HCT116 (cell line): ENCODE results near the gene MBOAT1. TPM values are rescaled to one million over a fixed set of nuclear protein-coding genes. Genes with fewer than 3 reads are reported as not detected.

Experiments used
- ATAC-seq: fragments of 200-7000 bp; cut with Tn5 transposase; 2 replicates; pipeline ENCODE4 v1.9.1; 2020; ENCODE audit warnings: mild to moderate bottlenecking, moderate library complexity
- BruUV-seq: library from RNA; stranded (reverse); fragments of 400-500 nt; replicated peaks from 2 replicates; lab custom pipeline; 2021; lab: Mats Ljungman, UMichigan
- CTCF ChIA-PET: fragments of 300-600 bp; sonication (Branson Sonifier 250); formaldehyde crosslinking; loops from one replicate; lab custom pipeline; 2021; ENCODE audit warnings: antibody characterized with exemption; lab: Charles Lee
- POLR2A ChIA-PET: fragments of 300-600, 350-600 bp; sonication (Branson Sonifier 250); formaldehyde crosslinking; loops from one replicate; lab custom pipeline; 2021; ENCODE audit warnings: antibody characterized with exemption; lab: Charles Lee
- RAD21 ChIA-PET, 2 experiments: fragments of 300-600 bp; sonication (Branson Sonifier 250); formaldehyde crosslinking; loops; one replicate each; lab custom pipeline; 2023; ENCODE audit warnings: low total read pairs in 2 of 2; ENCODE audit not compliant: uncharacterized antibody in 2 of 2, unreplicated experiment in 2 of 2, low non-redundant PET in 1 of 2; lab: Charles Lee
- DNase-seq: peaks from one replicate; pipeline ENCODE4 v3.0.0-alpha.2; 2010; ENCODE audit warnings: low read depth, low spot score
- H2AFZ ChIP-seq: fragments of 200-600 bp; shearing (Covaris generic), sonication (generic); 2 replicates; pipeline ENCODE4 v1.6.1; 2017; ENCODE audit warnings: low read depth, mixed run types, mixed read lengths, antibody characterized with exemption, low read length; ENCODE audit not compliant: poor library complexity, severe bottlenecking
- H3K27ac ChIP-seq: 2 replicates; pipeline ENCODE4 v1.5.1; 2012; ENCODE audit warnings: low read depth, low read length
- H3K27me3 ChIP-seq: fragments of 200-600 bp; sonication (generic); 2 replicates; pipeline ENCODE4 v1.6.1; 2016; ENCODE audit warnings: mixed run types, low read length, mixed read lengths; ENCODE audit not compliant: insufficient read depth
- H3K36me3 ChIP-seq, 2 experiments: fragments of 200-500 bp in 1 of 2; fragments of 200-600 bp in 1 of 2; sonication (Bioruptor generic) in 1 of 2; sonication (generic) in 1 of 2; 2 replicates each; pipeline versions ENCODE4 v1.5.1 to v1.6.1; 2014 to 2016; ENCODE audit warnings: low read length in 2 of 2, inconsistent platforms in 1 of 2, mixed read lengths in 1 of 2, mixed run types in 1 of 2; ENCODE audit not compliant: insufficient read depth in 2 of 2, control insufficient read depth in 1 of 2
- H3K4me1 ChIP-seq, 2 experiments: fragments of 200-600 bp in 1 of 2; sonication (generic) in 1 of 2; 2 replicates each; pipeline versions ENCODE4 v1.5.1 to v1.6.1; 2012 to 2017; ENCODE audit warnings: low read length in 2 of 2, inconsistent platforms in 1 of 2, mild to moderate bottlenecking in 1 of 2, mixed read lengths in 1 of 2, mixed run types in 1 of 2, moderate library complexity in 1 of 2; ENCODE audit not compliant: insufficient read depth in 2 of 2, control insufficient read depth in 1 of 2
- H3K4me2 ChIP-seq: fragments of 200-600 bp; sonication (generic); 2 replicates; pipeline ENCODE4 v1.6.1; 2017; ENCODE audit warnings: mixed run types, low read length, mixed read lengths
- H3K4me3 ChIP-seq, 2 experiments: fragments of 200-600 bp in 1 of 2; sonication (generic) in 1 of 2; replicated peaks in 1 of 2; 2 replicates each; pipeline ENCODE4 v1.5.1; 2011 to 2016; ENCODE audit warnings: low read length in 2 of 2, control low read depth in 1 of 2, low read depth in 1 of 2, mild to moderate bottlenecking in 1 of 2, mixed read lengths in 1 of 2, mixed run types in 1 of 2
- H3K79me2 ChIP-seq: fragments of 200-600 bp; sonication (generic); 2 replicates; pipeline ENCODE4 v1.6.1; 2017; ENCODE audit warnings: mild to moderate bottlenecking, mixed run types, low read length, moderate library complexity, mixed read lengths; ENCODE audit not compliant: insufficient read depth
- H3K9ac ChIP-seq: fragments of 200-600 bp; sonication (generic); 2 replicates; pipeline ENCODE4 v1.6.1; 2016; ENCODE audit warnings: low read length, mixed read lengths
- H3K9me2 ChIP-seq: fragments of 200-600 bp; sonication (generic), shearing (Covaris generic); 2 replicates; pipeline ENCODE4 v1.6.1; 2017; ENCODE audit warnings: mixed run types, mild to moderate bottlenecking, moderate library complexity; ENCODE audit not compliant: insufficient read depth
- H3K9me3 ChIP-seq, 2 experiments: fragments of 200-500 bp in 1 of 2; fragments of 200-600 bp in 1 of 2; sonication (Bioruptor generic) in 1 of 2; sonication (generic) in 1 of 2; 2 replicates each; pipeline ENCODE4 v1.6.1; 2014 to 2017; ENCODE audit warnings: low read length in 2 of 2, mixed read lengths in 2 of 2, inconsistent platforms in 1 of 2, low read depth in 1 of 2, mild to moderate bottlenecking in 1 of 2, mixed run types in 1 of 2, moderate library complexity in 1 of 2; ENCODE audit not compliant: control insufficient read depth in 1 of 2, insufficient read depth in 1 of 2
- H4K20me1 ChIP-seq: fragments of 200-600 bp; sonication (generic), shearing (Covaris generic); 2 replicates; pipeline ENCODE4 v1.6.1; 2017; ENCODE audit warnings: mixed run types, mild to moderate bottlenecking, moderate library complexity; ENCODE audit not compliant: insufficient read depth
- CBX3 ChIP-seq: IDR thresholded peaks from 2 replicates; pipeline ENCODE4 v1.6.1; 2012; ENCODE audit warnings: low read depth
- EZH2phosphoT487 ChIP-seq: fragments of 200-600 bp; IDR thresholded peaks from 2 replicates; pipeline ENCODE4 v1.6.1; 2018; ENCODE audit warnings: antibody characterized with exemption, borderline replicate concordance
- FOSL1 ChIP-seq: IDR thresholded peaks from 2 replicates; pipeline ENCODE4 v1.6.1; 2012; ENCODE audit warnings: low read depth
- POLR2A ChIP-seq: IDR thresholded peaks from 2 replicates; pipeline ENCODE4 v1.7.0; 2011; ENCODE audit warnings: borderline replicate concordance; ENCODE audit not compliant: insufficient read depth, insufficient read length; ENCODE audit errors: extremely low read depth
- POLR2AphosphoS5 ChIP-seq: IDR thresholded peaks from 2 replicates; pipeline ENCODE4 v1.6.1; 2011; ENCODE audit warnings: mild to moderate bottlenecking, low read depth, low read length, moderate library complexity
- RAD21 ChIP-seq: IDR thresholded peaks from 2 replicates; pipeline ENCODE4 v1.6.1; 2012; ENCODE audit warnings: low read depth, mild to moderate bottlenecking
- SIN3A ChIP-seq: IDR thresholded peaks from 2 replicates; pipeline ENCODE4 v1.6.1; 2012; ENCODE audit warnings: low read depth
- SP1 ChIP-seq: IDR thresholded peaks from 2 replicates; pipeline ENCODE4 v1.6.1; 2012; ENCODE audit warnings: low read depth
- SRF ChIP-seq: IDR thresholded peaks from 2 replicates; pipeline ENCODE4 v1.6.1; 2012; ENCODE audit warnings: low read depth
- TCF7L2 ChIP-seq: IDR thresholded peaks from 2 replicates; pipeline ENCODE4 v1.7.0; 2011; ENCODE audit warnings: borderline replicate concordance, inconsistent platforms; ENCODE audit not compliant: insufficient read depth, insufficient read length; ENCODE audit errors: extremely low read depth
- YY1 ChIP-seq: IDR thresholded peaks from 2 replicates; pipeline ENCODE4 v1.6.1; 2011; ENCODE audit warnings: low read length, low read depth, moderate library complexity, mild to moderate bottlenecking; ENCODE audit not compliant: insufficient replicate concordance; ENCODE audit errors: extremely low read depth
- ZNF274 ChIP-seq: fragments of 200-500 bp; sonication (Bioruptor generic); IDR thresholded peaks from 2 replicates; pipeline ENCODE4 v1.6.1; 2014; ENCODE audit warnings: mild to moderate bottlenecking, low read depth, low read length, inconsistent platforms
- intact Hi-C: fragments of 100-400 bp; cut with micrococcal nuclease; formaldehyde crosslinking; loops from 2 replicates; pipeline ENCODE4 v1.10.0; 2022
- total RNA-seq: library from RNA; stranded (reverse); gene quantifications from one replicate; pipeline ENCODE4 v1.2.1, GENCODE V29; 2021; ENCODE audit not compliant: unreplicated experiment
- TF ChIP-seq, protein P1 (sequence below): IDR thresholded peaks from 2 replicates; pipeline ENCODE4 v1.6.1; 2012
- TF ChIP-seq, protein P2 (sequence below), 3 experiments: fragments of 200-600 bp in 1 of 3; sonication (generic) in 1 of 3; IDR thresholded peaks in 2 of 3; conservative IDR thresholded peaks in 1 of 3; 2 replicates each; pipeline ENCODE4 v1.5.1; 2012 to 2017; ENCODE audit warnings: low read depth in 2 of 3, low read length in 2 of 3, antibody characterized with exemption in 1 of 3, borderline replicate concordance in 1 of 3, control low read depth in 1 of 3, mild to moderate bottlenecking in 1 of 3, mixed read lengths in 1 of 3, mixed run types in 1 of 3, moderate library complexity in 1 of 3; ENCODE audit not compliant: insufficient read depth in 1 of 3
- TF ChIP-seq, protein P3 (sequence below): IDR thresholded peaks from 2 replicates; pipeline ENCODE4 v1.6.1; 2012

The MBOAT1 gene
- total RNA-seq, 1 experiment from 2014 or later, result 11.7 TPM

DNA sequence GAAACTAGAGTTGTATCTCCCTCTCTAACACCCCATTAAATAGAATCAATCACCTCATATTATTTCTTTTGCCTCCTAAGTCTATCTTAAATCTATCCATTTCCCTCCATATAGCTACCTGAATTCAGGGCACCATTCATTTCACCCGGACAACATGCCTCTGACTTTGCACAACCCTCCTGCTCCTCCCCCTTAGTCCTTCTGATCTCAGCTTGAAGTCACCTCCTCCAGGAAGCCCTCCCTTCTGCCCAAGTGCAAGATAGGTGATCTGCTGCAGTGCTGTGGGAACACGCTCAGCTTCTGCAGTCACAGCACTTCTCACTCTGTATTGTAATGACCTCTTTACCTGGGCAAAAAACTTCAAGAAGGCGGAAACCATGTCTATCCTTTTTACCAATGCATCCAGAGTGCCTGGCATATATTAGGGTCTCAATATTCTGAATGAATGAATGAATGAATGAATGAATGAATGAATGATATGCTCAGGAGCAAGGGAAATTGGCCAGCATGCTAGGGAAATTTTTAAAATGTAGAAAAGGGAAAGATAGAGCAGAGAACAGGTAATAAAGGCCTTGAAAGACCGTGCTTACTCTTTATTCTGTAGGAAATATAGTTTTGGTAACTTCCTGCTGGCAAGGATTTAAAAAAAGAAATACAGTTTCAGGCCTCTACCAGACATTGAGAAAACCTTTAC lies 41.7 kb downstream of the MBOAT1 start:
- Histone ChIP-seq H2AFZ (no peak overlapping the region), H3K27me3 (no peaks in the 10 kb centered on the region), H3K9me2 (no peaks in the 10 kb centered on the region), H3K9me3 (no peaks in the 10 kb centered on the region)
- intact Hi-C loops, result no loop called here
- DNase-seq, result no peak
- BruUV-seq, result no TSS peak
- ChIA-PET RAD21 (no interaction called here), POLR2A (no interaction called here)
- no peak for ATAC-seq
- TF ChIP-seq, protein P1, sequence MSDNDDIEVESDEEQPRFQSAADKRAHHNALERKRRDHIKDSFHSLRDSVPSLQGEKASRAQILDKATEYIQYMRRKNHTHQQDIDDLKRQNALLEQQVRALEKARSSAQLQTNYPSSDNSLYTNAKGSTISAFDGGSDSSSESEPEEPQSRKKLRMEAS, result no peak
- TF ChIP-seq CBX3 (no peak), SIN3A (no peak), EZH2phosphoT487 (no peak), RAD21 (no peak), SRF (no peak), FOSL1 (no peak)
- TF ChIP-seq, all 23 proteins: peak for 0
- CTCF ChIA-PET, result interaction anchor here (0.8 kb wide), 1 partner anchor 13 kb away, joined by 3 read pairs; no protein-coding TSS in a partner anchor
- no peaks in the 10 kb centered on the region for H3K79me2 ChIP-seq
- H3K27ac ChIP-seq, result no peak overlapping the region
- H3K36me3 ChIP-seq, result no peaks in the 10 kb centered on the region
- H3K4me1 ChIP-seq, result no peaks in the 10 kb centered on the region
- H3K4me2 ChIP-seq, result no peak overlapping the region
- no peak overlapping the region for H3K9ac ChIP-seq
- no peak overlapping the region for H3K4me3 ChIP-seq
- no peaks in the 10 kb centered on the region for H4K20me1 ChIP-seq

DNA sequence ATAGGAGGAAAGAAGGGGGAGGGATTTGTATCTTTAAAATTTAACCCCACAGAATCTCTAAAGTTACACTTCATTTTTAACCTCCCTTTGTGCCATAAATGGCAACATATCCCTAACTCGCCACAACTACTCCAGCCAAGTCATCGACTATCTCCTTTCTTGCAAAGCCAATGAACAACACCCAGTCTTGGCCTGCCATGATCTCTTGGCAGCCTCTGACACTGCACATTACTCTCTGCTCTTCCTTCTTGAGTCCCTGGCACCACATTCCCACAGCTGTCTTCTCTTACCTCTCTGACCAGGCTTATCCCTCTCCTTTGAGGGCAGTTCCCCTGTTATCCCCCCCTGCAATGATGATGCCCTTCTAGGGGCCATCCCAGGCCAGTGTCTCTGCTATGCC lies 42.5 kb downstream of the MBOAT1 start:
- DNase-seq, result no peak
- no peak overlapping the region for H3K9ac ChIP-seq
- POLR2A ChIA-PET, result no interaction called here
- H3K4me2 ChIP-seq, result no peak overlapping the region
- H2AFZ ChIP-seq, result no peak overlapping the region
- H3K9me3 ChIP-seq, result no peaks in the 10 kb centered on the region
- no peak overlapping the region for H3K4me3 ChIP-seq
- BruUV-seq, result no TSS peak
- ATAC-seq, result no peak
- H3K27me3 ChIP-seq, result no peaks in the 10 kb centered on the region
- H3K9me2 ChIP-seq, result no peaks in the 10 kb centered on the region
- H3K36me3 ChIP-seq, result no peaks in the 10 kb centered on the region
- intact Hi-C loops, result no loop called here
- TF ChIP-seq SP1 (no peak), POLR2A (no peak), ZNF274 (no peak), FOSL1 (no peak), RAD21 (no peak), YY1 (no peak), SRF (no peak), POLR2AphosphoS5 (no peak), SIN3A (no peak), TCF7L2 (no peak)
- TF ChIP-seq, protein P2, sequence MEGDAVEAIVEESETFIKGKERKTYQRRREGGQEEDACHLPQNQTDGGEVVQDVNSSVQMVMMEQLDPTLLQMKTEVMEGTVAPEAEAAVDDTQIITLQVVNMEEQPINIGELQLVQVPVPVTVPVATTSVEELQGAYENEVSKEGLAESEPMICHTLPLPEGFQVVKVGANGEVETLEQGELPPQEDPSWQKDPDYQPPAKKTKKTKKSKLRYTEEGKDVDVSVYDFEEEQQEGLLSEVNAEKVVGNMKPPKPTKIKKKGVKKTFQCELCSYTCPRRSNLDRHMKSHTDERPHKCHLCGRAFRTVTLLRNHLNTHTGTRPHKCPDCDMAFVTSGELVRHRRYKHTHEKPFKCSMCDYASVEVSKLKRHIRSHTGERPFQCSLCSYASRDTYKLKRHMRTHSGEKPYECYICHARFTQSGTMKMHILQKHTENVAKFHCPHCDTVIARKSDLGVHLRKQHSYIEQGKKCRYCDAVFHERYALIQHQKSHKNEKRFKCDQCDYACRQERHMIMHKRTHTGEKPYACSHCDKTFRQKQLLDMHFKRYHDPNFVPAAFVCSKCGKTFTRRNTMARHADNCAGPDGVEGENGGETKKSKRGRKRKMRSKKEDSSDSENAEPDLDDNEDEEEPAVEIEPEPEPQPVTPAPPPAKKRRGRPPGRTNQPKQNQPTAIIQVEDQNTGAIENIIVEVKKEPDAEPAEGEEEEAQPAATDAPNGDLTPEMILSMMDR (IDR thresholded peaks at IDR 0.05 in 2 of 3, conservative IDR thresholded peaks at IDR 0.05 in 1 of 3; ENCODE audit: borderline replicate concordance in 1 of 3, insufficient read depth in 1 of 3, low read depth in 2 of 3, low read length in 2 of 3), result no peak
- TF ChIP-seq, protein P3, sequence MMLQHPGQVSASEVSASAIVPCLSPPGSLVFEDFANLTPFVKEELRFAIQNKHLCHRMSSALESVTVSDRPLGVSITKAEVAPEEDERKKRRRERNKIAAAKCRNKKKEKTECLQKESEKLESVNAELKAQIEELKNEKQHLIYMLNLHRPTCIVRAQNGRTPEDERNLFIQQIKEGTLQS, result no peak
- TF ChIP-seq, all 23 proteins: peak for 0
- no peak overlapping the region for H3K27ac ChIP-seq
- H3K79me2 ChIP-seq, result no peaks in the 10 kb centered on the region
- no peaks in the 10 kb centered on the region for H4K20me1 ChIP-seq
- H3K4me1 ChIP-seq, result no peaks in the 10 kb centered on the region
- ChIA-PET CTCF (no interaction called here), RAD21 (no interaction called here)
